Activated T-cell treated with anti-CD3 and anti-CD28 coated beads for 1 hour (primary cell): Measurements from ENCODE around the gene SNX10.

Experiments
- DNase-seq: peaks from one replicate; pipeline ENCODE4 v3.0.0-alpha.2; 2020; ENCODE audit warnings: low read depth

SNX10 gene

DNA sequence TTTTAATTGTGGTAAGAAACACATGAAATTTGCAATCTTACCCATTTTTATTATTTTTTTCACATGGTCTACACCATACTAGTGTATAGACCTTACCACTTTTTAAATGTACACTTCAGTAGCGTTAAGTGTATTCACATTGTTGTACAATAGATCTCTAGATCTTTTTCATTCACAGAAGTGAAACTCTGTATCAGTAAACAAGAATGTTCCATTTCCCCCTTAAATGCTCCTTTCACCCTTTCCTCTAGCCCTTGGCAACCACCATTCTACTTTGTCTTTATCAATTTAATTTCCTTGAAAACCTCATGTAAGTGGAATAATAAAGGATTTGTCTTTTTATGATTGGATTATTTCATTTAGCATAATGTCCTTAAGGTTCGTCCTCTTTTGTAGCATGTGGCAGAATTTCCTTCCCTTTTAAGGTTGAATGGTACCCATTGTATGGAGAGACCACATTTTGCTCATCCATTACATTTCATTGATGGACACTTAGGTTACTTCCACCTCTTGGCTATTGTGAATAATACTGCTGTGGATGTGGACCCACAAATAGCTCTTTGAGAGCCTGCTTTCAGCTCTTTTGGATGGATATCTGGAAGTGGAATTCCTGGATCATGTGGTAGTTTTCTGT, 45.7 kb downstream of the SNX10 start:
- DNase-seq, result no peak

DNA sequence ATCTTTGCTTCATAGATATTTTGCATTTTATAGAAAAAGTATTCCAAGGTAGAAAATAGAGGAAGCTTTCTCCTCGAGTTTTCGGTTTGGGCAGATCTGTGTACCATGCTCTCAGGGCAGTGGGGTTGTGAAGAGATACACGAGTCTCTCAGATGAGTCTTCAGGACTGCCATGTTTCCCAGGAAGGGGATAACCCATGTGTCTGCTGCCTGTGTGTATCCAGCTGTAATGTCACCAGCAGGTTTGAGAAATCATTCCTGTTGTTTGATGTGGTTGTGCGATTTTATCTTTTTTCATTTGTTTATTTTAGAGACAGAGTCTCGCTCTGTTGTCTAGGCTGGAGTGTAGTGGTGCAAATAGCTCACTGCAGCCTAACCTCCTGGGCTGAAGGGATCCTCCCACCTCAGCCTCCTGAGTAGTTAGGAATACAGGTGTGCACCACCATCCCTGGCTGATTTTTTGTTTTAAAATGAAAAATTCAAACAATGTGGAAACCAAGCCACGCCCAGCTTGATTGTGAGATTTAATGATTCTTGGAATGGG, 48.9 kb downstream of the SNX10 start:
- no peak for DNase-seq

GRCh38 chr7:26343320-26343832, 51.7 kb downstream of the SNX10 start:
- DNase-seq, result no peak

- DNase-seq, result no peak
Observed at GRCh38 chr7:26343837-26344236, 52.2 kb downstream of the SNX10 start.

- DNase-seq, result no peak
Observed at GRCh38 chr7:26345202-26345601, 53.5 kb downstream of the SNX10 start.

DNA sequence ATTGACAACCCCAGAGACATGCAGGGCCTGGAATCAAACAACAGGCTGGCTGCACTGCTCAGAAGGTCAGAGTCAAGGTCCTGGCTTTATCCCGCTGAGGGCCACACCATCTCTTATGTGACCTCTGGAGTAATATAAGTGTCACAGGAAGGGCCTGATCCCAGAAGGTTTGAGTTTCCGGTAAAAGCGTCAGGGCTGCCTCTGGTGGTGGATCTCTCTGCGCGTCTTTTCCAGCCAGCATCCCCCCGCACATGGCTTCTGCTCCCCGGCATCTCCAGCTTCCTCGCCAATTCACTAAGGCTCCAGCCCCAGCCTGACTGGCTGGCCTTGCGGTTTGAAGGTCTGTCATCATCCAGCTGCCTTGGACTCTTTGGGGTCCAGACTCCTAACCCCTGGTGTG, 54.2 kb downstream of the SNX10 start:
- DNase-seq, result no peak

- no peak for DNase-seq
Observed at GRCh38 chr7:26346611-26347203, 55.0 kb downstream of the SNX10 start.

GRCh38 chr7:26348234-26348851, 56.7 kb downstream of the SNX10 start:
- no peak for DNase-seq

- no peak for DNase-seq
Observed at GRCh38 chr7:26349005-26349915, 57.6 kb downstream of the SNX10 start.

DNA sequence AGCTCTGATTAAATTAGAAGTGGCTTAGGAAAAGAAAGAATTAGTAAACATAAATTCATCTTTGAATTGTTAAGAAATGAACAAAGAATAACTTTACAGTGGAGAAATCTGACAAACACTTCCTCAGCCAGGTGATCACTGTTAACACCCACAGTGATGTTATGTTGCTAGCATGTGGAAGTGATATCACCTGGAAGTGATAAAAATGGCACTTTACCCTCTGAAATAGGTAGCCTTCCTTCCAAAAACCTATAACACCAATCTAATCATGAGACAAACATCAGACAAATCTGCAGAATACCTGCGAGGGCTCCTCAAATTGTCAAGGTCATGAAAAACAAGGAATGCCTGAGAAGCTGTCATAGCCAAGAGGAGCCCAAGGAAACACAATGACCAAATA, 59.5 kb downstream of the SNX10 start:
- DNase-seq, result no peak

- DNase-seq, result no peak
Observed at GRCh38 chr7:26356229-26356628, 64.6 kb downstream of the SNX10 start.

DNA sequence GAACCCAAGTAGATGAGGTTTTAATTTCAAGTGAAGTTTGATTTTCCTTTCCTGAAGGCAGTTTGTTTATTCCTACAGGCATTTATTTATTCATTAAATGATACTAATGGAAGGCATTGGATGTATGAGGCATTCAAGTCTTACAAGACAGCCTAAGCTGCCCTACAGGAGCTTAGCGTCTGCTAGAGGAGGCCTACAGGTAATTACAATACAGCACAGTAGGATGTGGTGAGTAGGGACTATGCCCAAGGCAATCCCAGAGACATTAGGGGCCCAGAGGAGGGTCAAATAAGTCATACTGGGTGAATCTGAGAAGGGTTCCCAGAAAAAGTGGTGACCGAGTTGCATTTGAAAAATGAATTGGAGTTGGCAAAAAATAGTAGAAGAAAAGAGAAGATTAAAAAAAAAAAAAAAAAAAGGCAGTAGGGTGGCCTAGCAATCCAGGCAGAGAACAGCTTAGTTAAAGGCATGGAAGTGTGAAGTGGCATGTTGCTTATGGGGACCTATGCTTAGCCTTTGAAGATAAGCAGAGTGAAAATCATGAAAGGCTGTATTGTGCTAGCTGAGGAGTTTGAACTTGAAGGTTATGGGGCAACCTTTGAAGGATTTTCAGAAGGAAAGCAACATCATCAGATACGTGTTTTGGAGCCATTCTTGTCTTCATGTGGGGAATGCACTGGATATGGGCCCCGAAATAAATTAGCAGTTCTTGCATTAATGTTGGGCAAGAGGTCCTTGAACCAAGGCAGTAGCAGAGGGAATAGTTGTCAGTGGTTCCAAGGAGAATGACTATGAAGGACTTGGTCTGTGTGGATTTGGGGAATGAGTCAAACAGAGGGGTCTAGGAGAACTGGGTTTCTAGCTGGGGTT, 65.5 kb downstream of the SNX10 start:
- no peak for DNase-seq

GRCh38 chr7:26357799-26358151, 66.1 kb downstream of the SNX10 start:
- DNase-seq, result no peak

DNA sequence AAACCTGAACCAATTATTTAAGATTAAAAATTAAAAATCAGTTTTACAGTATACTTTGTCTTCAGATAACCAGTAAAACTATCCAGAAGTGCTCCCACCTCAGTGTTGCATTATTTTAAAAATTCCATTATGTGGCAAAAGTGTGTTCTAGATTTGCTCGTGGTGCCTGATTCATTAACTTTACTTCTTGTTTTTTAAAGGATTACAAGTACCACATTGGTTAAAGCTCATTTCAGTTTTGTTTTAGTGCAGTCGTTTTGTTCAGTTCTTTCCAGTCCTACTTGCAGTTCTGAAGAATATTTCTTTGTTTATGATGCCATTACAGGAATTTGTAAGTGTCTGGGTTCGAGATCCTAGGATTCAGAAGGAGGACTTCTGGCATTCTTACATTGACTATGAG, 69.0 kb downstream of the SNX10 start:
- no peak for DNase-seq

DNA sequence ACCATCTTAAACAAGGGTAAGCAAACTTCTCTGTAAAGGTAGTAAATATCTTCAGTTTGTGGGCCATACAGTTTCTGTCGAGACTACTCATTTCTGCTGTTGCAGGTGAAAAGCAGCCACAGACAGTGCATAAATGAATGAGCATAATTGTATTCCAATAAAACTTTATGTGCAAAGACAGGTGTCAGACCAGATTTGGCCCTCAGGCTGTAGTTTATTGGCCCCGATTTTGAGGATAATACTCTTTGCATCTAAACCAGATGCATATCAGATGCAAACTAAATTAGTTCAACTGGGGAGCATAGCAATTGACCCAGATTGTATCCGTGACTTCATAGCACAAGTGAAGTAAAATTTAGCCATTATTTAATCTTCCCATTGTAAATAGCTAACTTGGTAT, 70.0 kb downstream of the SNX10 start:
- no peak for DNase-seq

DNA sequence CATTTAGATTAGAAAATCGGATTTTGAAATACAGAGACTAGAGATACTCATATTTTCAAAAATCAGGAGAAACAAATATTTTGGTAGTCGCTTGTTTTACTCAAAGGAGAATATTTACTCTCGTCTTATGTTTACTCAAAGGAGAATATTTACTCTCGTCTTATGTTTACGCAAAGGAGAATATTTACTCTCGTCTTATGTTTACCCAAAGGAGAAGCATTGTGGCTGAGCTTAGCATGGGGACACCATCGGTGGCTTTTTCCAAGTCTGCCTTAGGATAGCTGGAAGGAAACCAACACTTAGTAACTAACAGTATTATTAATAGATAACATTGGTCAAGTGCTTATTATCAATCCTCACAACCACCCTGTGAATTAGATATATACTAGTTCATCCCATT, 71.8 kb downstream of the SNX10 start:
- DNase-seq, result no peak

- DNase-seq, result peak; percentile 6
Observed at GRCh38 chr7:26365077-26365900, 73.6 kb downstream of the SNX10 start.

GRCh38 chr7:26365901-26366275, 74.2 kb downstream of the SNX10 start:
- no peak for DNase-seq

- DNase-seq, result no peak
Observed at GRCh38 chr7:26367219-26367711, 75.6 kb downstream of the SNX10 start.

DNA sequence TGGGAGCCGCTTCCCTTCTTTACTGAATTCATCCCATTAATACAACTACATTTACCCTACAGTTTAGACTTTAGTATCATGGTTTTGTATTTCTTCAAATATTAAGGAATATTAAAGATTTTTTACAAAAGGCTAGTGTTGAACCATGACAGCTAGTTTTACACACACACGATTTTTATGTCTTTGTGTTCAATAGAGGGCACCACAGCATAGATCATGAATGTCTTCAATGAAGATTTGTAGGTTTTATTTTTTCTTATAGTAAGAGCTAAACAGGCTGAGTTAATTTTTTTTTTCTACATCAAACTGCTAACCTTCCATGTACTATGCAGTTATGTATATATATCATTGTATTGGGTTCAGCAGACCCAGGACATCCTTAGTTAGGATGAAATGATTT, 76.9 kb downstream of the SNX10 start:
- DNase-seq, result no peak
